Hepatocyte (in vitro differentiated cells): ENCODE results near the gene SERPINB1. TPM values are rescaled to one million over a fixed set of nuclear protein-coding genes. Genes with fewer than 3 reads are reported as not detected.
A peak's percentile ranks its signal among the peaks of the same experiment; 100 is the strongest.

Experiments used
- DNase-seq: peaks from one replicate; pipeline ENCODE4 v3.0.0-alpha.2; 2016; ENCODE audit warnings: low spot score
- H2AFZ ChIP-seq: fragments of 200-600 bp; sonication (generic); 2 replicates; pipeline ENCODE4 v1.6.0; 2016; ENCODE audit warnings: antibody characterized with exemption, mild to moderate bottlenecking
- H3K27ac ChIP-seq: fragments of 200-600 bp; sonication (generic); 2 replicates; pipeline ENCODE4 v1.5.1; 2016; ENCODE audit warnings: mild to moderate bottlenecking
- H3K27me3 ChIP-seq: fragments of 200-600 bp; sonication (generic); 2 replicates; pipeline ENCODE4 v1.6.1; 2016
- H3K36me3 ChIP-seq: fragments of 200-600 bp; sonication (generic); replicated peaks from 2 replicates; pipeline ENCODE4 v1.5.1; 2016; ENCODE audit warnings: low read depth; ENCODE audit not compliant: insufficient read depth
- H3K4me1 ChIP-seq: fragments of 200-600 bp; sonication (generic); 2 replicates; pipeline ENCODE4 v1.5.1; 2016; ENCODE audit warnings: mild to moderate bottlenecking, moderate library complexity; ENCODE audit not compliant: insufficient read depth
- H3K4me2 ChIP-seq: fragments of 200-600 bp; sonication (generic); 2 replicates; pipeline ENCODE4 v1.6.0; 2016
- H3K4me3 ChIP-seq: fragments of 200-600 bp; sonication (generic); 2 replicates; pipeline ENCODE4 v1.5.1; 2016; ENCODE audit warnings: mild to moderate bottlenecking
- H3K79me2 ChIP-seq: fragments of 200-600 bp; sonication (generic); 2 replicates; pipeline ENCODE4 v1.6.0; 2017; ENCODE audit warnings: mild to moderate bottlenecking
- H3K9me2 ChIP-seq: fragments of 200-600 bp; sonication (generic); replicated peaks from 2 replicates; pipeline ENCODE4 v1.6.0; 2017; ENCODE audit warnings: mild to moderate bottlenecking; ENCODE audit not compliant: insufficient read depth
- H3K9me3 ChIP-seq: fragments of 200-600 bp; sonication (generic); 2 replicates; pipeline ENCODE4 v1.5.1; 2016; ENCODE audit warnings: low read depth, mild to moderate bottlenecking
- H4K20me1 ChIP-seq: fragments of 200-600 bp; sonication (generic); 2 replicates; pipeline ENCODE4 v1.6.0; 2016; ENCODE audit warnings: mild to moderate bottlenecking; ENCODE audit not compliant: insufficient read depth, poor library complexity, severe bottlenecking
- CTCF ChIP-seq: fragments of 200-600 bp; sonication (generic); IDR thresholded peaks from 2 replicates; pipeline ENCODE4 v1.5.1; 2016; ENCODE audit warnings: antibody characterized with exemption, mild to moderate bottlenecking; ENCODE audit not compliant: poor library complexity
- EZH2 ChIP-seq: fragments of 200-600 bp; sonication (generic); IDR thresholded peaks from 2 replicates; pipeline ENCODE4 v1.6.1; 2016; ENCODE audit warnings: antibody characterized with exemption, mild to moderate bottlenecking, borderline replicate concordance
- EZH2phosphoT487 ChIP-seq: fragments of 200-600 bp; sonication (generic); IDR thresholded peaks from one replicate; pipeline ENCODE4 v1.6.1; 2018; ENCODE audit warnings: antibody characterized with exemption, mild to moderate bottlenecking, low read depth, moderate library complexity; ENCODE audit not compliant: unreplicated experiment, severe bottlenecking
- WGBS: methylation state at CpG from one replicate; pipeline ENCODE4 v1.1.6; 2016; ENCODE audit warnings: low lambda C conversion rate; ENCODE audit errors: missing lambda C conversion rate; 5-methylcytosine and 5-hydroxymethylcytosine counted together
- polyA plus RNA-seq: library from polyadenylated mRNA; unstranded; fragments of >200 nt; fragmentation: Nextera tagmentation; extraction: Ambion mirVana; gene quantifications from 2 replicates; pipeline ENCODE4 v1.2.1, GENCODE V29; 2016
- total RNA-seq: library from RNA; depleted of rRNA; stranded (reverse); fragments of >200 nt; gene quantifications from 2 replicates; pipeline ENCODE4 v1.2.3, GENCODE V29; 2014

Gene SERPINB1
- total and polyA plus RNA-seq, 2 experiments from 2014 or later = 45.9 to 57.0 TPM

- Histone ChIP-seq H3K4me3 (no peak overlapping the region), H3K36me3 (no peaks in the 10 kb centered on the region), H3K9me3 (peaks cover 3% of the 10 kb centered on the region), H3K4me1 (peaks cover 16% of the 10 kb centered on the region), H3K27ac (no peak overlapping the region), H4K20me1 (no peaks in the 10 kb centered on the region), H3K9me2 (no peaks in the 10 kb centered on the region), H3K27me3 (no peaks in the 10 kb centered on the region), H3K4me2 (no peak overlapping the region), H3K79me2 (no peaks in the 10 kb centered on the region), H2AFZ (no peak overlapping the region)
- DNase-seq = no peak
- 86% methylated on average over 7 of the region's 7 CpGs for WGBS
- TF ChIP-seq CTCF (no peak), EZH2phosphoT487 (no peak), EZH2 (no peak)
These were observed 21.7 kb downstream of the SERPINB1 start for GRCh38 chr6:2819978-2820377.

- Histone ChIP-seq H3K9me2 (no peaks in the 10 kb centered on the region), H3K36me3 (no peaks in the 10 kb centered on the region), H2AFZ (no peak overlapping the region), H3K27ac (peak overlapping the region; percentile 47), H3K79me2 (no peaks in the 10 kb centered on the region), H3K4me1 (peaks cover 16% of the 10 kb centered on the region), H4K20me1 (no peaks in the 10 kb centered on the region), H3K9me3 (peaks cover 3% of the 10 kb centered on the region), H3K4me2 (no peak overlapping the region), H3K27me3 (no peaks in the 10 kb centered on the region), H3K4me3 (no peak overlapping the region)
- TF ChIP-seq EZH2 (no peak), CTCF (no peak), EZH2phosphoT487 (no peak)
- WGBS = 95% methylated on average over 5 of the region's 5 CpGs
- no peak for DNase-seq
These were observed 22.5 kb downstream of the SERPINB1 start for GRCh38 chr6:2819115-2819514.

- Histone ChIP-seq H3K9me3 (peaks cover 3% of the 10 kb centered on the region), H3K27me3 (no peaks in the 10 kb centered on the region), H2AFZ (no peak overlapping the region), H3K36me3 (no peaks in the 10 kb centered on the region), H3K4me2 (peak overlapping the region; percentile 32), H3K4me3 (no peak overlapping the region), H3K27ac (peak overlapping the region; percentile 47), H3K9me2 (no peaks in the 10 kb centered on the region), H3K4me1 (peaks cover 16% of the 10 kb centered on the region), H3K79me2 (no peaks in the 10 kb centered on the region), H4K20me1 (no peaks in the 10 kb centered on the region)
- no peak for TF ChIP-seq CTCF
- TF ChIP-seq EZH2phosphoT487 = no peak
- no peak for TF ChIP-seq EZH2
- DNase-seq = no peak
- 63% methylated on average over 3 of the region's 3 CpGs for WGBS
These were observed 23.1 kb downstream of the SERPINB1 start for GRCh38 chr6:2818593-2818992.

- peaks cover 15% of the 10 kb centered on the region for H3K4me1 ChIP-seq
- H3K27me3 ChIP-seq = no peaks in the 10 kb centered on the region
- no peaks in the 10 kb centered on the region for H3K36me3 ChIP-seq
- no peak for TF ChIP-seq CTCF
- TF ChIP-seq EZH2phosphoT487 = no peak
- no peak for TF ChIP-seq EZH2
- H3K4me3 ChIP-seq = no peak overlapping the region
- 36% methylated on average over 4 of the region's 4 CpGs for whole genome bisulfite sequencing
- peak overlapping the region; percentile 32 for H3K4me2 ChIP-seq
- peak overlapping the region; percentile 47 for H3K27ac ChIP-seq
- no peaks in the 10 kb centered on the region for H4K20me1 ChIP-seq
- H3K9me3 ChIP-seq = peaks cover 3% of the 10 kb centered on the region
- no peaks in the 10 kb centered on the region for H3K79me2 ChIP-seq
- peak overlapping the region; percentile 10 for H2AFZ ChIP-seq
- H3K9me2 ChIP-seq = no peaks in the 10 kb centered on the region
- no peak for DNase-seq
These were observed 23.7 kb downstream of the SERPINB1 start for GRCh38 chr6:2817903-2818443.
